GM18907 (cell line): ENCODE measurements around the gene SLC7A4.
"Not testable (repeated sequence)": the region's sequence is repeated elsewhere in the genome, so short reads cannot be mapped to it uniquely, and the experiment has no call there.

ENCODE experiments used
- ATAC-seq: cut with Tn5 transposase; IDR thresholded peaks from one replicate; pipeline ENCODE4 v1.9.1; 2021; ENCODE audit warnings: mild to moderate bottlenecking, moderate library complexity; ENCODE audit not compliant: unreplicated experiment

The SLC7A4 gene

DNA sequence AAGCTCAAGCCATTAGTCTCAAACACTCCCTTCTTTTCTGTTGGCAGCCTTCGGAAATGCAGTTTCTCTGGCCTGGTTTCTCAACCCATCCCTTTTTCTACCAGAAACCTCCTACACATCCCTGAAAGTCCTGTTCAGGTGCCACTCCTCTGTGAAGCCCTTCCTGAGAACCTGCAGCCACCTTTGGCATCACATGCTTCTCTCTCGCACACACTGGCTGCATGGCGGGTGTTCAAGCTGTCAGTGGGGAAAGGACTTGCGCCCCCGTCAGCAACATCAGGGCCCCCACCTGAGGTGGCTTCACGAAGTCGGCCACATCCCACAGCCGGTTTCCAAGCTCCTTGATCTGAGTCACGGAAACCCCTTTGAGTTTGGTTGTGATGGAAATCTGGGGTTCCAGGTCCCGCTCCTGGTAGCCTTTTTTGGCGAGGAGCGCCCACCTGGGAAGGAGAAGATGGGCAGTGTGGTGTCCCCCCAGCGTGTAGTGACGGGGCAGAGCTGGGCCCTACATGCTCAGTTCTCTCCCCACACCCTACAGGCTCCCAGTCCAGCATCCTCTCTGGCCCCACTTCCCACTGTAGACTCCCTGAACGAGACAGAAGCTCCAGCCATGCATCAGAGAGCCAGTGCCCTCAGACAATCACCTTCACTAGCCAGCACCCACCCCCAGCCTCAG is 11.6 kb upstream of the SLC7A4 start:
- ATAC-seq, result no peak

DNA sequence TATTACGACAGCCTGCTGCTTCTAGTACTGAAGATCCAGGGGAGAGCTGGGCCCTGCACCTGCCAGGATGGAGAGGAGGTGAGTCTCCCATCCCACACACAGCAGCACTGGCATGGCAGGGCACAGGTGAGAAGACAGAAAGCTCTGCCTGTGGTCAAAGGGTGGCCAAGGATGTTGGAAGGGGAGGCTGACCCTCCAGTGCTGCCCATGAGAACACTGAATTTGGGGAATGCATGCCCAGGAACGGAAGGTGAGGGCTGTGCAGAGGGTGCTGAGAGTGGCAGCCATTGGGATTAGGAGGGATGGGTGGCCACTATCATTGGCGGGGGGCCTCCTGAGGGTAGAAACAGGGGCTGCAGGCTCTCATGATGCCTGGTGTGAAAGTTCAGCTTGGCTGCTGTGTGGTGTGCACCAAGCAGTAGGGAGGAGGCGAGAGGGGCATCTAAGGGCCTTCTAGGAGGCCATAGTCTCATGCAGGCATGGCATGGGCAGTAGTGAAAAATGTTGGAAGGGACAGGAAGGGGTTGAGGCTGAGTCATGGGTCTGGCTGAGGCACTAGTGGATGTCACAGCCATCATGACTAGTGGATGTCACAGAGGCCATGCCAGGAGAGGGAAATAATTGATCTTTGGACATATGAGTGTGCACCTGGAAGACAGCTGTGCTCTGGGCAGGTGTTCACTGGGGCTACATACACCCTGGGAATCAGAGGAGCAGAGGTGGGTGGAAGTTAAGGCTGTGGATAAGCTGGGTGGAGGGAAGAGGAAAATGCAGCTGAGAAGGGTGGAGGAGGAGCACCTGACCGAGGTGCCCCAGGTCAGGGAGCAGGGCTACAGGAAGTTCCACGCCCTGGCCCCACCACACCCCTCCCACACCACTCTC is 10.9 kb upstream of the SLC7A4 start:
- no peak for ATAC-seq

DNA sequence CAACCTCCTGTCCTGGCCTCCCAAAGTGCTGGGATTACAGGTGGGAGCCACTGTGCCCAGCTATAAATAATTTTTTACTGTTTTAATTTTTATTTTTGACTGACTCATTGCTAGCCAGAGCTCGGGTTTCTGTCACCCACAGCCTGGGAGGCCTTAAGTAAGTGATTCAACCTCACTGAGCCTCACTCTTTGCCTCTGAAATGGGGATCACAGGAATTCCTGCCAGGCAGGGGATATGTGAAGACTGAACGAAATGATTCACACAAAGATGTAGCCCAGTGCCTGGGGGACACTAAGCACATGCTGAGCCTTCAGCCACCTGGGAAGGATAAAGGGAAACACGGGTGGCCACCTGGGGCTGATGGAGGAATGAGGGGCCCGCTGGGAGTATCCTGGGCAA is 9.6 kb upstream of the SLC7A4 start:
- no peak for ATAC-seq

DNA sequence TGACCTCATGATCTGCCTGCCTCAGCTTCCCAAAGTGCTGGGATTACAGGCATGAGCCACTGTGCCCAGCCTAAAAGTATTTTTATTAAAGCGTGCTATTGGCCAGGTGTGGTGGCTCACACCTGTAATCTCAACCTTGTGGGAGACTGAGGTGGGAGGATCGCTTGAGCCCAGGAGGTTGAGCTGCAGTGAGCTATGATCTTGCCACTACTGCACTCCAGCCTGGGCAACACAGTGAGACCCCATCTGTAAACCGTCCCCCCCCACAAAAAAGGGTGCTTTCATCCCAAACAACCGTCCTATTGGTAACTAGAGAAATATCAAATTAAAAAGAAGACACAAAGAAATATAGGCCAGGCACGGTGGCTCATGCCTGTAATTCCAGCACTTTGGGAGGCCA is 6.8 kb upstream of the SLC7A4 start:
- not testable (repeated sequence) for ATAC-seq

DNA sequence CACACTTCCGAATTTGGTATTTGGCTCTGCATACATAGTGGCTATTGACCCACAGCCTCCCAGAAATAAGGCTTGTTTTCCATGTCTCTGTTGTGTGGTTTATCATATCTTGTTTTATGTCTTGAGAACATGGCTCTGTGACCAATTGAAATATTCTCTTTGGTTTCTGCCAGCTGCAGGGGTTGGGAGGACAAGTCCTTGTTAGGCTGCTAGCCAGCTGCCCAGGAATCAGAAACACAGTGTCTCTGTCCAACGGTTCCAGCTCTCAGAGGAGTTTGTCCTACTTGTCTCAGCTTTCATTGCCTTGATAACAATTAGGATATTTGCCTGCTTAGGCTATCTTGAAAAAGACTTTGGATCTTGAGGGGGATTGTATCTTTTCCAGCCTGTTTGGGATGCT is 6.0 kb upstream of the SLC7A4 start:
- ATAC-seq, result no peak

DNA sequence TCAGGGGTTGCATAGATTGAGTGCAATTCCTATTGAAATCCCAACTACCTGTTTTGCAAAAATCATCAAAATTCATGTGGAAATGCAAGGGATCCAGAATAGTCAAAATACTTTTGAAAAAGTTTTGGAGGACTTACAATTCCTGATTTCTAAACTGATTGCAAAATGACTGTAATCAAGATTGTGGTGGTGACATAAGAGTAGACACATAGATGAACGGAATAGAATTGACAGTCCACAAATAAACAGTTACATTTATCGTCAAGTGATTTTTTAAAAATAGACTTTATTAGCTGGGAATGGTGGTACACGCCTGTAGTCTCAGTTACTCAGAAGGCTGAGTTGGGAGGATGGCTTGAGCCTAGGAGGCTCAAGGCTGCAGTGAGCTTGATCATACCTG is 2.6 kb upstream of the SLC7A4 start:
- ATAC-seq, result no peak

DNA sequence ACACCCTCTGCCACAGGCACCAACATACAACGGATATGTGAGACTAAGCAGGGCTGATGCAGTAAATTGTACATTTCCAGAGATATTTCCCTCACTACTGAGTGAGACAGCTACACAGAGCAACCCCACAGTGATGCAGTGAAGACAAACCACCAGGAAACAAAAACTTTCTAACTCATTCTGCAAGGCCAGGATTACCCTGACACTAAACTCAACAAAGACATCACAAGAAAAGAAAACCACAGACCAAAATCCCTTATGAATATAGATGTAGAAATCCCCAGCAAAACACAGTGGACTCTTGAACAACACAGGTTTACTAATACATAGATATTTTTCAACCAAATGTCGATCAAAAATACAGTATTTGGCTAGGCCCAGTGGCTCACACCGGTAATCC is 1.5 kb upstream of the SLC7A4 start:
- ATAC-seq, result no peak

DNA sequence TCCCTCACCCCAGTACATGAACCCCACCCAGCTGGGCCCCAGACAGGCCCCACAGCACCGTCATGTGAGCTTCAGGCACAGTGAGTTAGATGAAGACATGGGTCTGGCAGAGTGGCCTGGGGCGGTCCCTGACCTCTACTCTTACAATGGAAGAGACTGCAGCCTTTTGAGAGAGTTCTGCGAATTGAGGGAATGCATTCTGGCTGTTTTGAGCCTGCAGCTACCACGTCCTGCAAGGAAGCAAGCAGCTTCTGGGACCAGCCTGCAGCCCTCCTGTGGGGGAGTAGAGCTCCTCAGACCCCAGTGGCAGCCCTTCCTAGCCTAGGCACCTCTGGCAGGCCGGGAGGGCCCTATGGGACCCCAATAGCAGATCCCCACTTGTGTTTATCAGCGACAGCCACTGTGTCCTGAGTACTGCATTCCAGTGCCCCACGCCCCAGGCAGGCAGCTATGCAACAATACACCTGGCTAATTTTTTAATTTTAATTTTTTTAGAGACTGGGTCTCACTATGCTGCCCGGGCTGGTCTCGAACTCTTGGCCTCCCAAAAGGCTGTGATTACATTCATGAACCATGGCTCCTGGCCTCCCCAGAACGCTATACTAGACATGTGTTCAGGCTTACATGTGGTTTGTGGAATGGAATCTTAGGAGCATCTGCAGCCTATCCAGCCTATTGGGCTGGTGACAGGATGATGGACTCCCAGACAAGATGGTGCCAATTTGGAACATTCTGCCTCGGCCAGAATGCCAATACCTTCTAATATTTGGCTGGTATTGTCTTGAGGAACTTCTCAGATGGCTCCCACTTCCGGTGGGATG is 717 bp upstream of the SLC7A4 start:
- ATAC-seq, result no peak

DNA sequence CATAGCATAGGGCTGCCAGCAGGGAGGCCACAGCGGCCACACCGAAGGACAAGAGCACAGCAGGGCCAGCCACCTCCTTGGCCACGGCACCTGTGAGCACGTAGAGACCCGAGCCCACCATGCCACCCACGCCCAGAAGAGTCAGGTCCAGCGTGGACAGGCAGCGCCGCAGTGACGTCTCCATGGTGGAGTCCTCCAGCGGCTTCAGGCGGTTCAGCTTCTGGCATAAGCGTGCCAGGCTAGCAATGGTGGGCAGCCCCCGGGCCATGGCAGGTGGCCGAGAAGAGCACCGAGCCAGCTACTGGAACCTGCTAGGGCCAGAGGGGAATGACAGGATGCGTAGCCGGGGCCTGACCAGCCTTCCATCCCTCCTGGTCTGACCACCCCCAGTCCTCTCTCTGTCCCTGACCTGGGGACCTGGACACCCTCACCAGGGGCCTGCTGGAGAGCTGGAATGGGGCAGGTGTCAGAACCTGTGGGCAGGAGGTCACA is 770 bp downstream of the SLC7A4 start:
- ATAC-seq, result no peak

DNA sequence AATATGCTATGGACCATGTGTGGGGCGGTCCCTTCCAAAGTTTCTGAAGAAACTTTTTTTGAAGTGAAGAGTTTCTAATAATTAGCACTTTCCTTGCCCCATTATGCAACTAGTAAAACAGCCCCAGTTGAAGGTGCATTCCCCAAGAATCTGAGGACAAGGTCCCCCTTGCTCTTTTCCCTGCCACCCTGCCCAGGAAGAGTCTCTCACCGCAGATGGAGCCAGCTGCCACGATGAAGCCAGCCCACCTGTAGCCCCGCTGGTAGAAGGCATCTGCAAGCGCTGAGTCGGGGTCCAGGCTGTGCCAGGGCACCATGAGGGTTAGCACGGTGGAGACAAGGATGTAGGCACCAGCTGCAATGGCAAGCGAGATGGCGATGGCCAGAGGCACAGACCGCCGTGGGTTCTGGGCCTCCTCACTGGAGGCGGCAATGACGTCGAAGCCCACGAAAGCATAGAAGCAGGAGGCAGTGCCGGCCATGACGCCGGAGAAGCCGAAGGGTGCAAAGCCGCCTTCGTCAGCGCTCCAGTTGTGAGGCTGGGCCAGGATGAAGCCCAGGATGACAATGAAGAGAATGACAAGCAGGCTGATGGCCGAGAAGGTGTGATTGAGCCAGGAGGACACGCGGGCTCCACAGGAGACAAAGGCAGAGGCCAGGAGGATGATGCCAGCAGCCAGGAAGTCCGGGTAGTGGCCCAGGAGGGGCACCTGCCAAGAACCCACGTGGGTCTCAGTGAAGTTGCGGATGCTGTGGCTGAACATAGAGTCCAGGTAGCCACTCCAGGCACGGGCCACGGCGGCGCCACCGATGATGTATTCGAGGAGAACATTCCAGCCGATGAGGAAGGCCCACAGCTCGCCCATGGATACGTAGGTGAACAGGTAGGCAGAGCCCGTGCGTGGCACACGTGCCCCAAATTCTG is 1.5 kb downstream of the SLC7A4 start:
- ATAC-seq, result no peak

DNA sequence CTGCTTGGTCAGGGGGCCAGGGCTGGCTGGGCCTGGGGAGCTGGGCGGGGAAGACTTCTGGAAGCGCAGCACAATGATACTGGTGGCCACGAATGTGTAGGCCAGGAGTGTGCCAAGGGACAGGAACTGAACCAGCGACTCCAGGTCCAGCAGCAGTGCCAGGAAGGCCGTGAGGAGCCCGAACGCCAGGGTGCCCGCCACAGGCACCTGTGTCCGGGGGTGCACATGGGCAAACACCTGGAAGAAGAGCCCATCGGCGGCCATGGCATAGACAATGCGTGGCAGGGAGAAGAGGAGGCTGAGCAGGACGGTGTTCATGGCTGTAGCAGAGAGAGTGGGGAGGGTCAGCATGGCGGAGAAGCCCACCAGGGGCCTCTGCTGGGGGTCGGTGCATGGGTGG is 2.3 kb downstream of the SLC7A4 start:
- no peak for ATAC-seq

DNA sequence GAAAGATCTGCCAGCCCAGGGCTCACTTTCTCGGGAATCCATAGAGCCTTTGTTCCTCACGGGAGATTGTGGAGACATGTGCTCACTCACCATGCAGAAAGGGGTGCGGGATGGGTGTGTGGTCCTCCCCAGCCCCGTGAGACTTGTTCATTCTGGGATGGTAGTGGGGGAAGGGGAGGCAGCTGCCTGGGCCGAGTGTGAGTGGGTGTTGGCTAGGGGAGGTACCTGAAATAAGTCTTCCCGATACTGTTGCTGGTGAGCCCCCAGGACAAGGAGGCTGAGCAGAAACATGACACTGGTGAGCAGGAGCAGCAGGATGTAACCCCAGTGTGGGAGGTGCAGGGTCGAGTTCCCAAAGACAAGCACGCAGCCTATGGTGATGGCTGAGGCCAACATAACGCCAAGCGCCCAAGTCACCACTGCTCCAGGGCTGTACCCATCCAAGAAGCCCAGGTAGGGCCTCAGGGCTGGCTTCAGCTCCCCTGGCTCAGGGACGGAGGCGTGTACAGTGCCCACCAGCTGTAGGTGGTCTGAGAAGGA is 2.8 kb downstream of the SLC7A4 start:
- ATAC-seq, result no peak

DNA sequence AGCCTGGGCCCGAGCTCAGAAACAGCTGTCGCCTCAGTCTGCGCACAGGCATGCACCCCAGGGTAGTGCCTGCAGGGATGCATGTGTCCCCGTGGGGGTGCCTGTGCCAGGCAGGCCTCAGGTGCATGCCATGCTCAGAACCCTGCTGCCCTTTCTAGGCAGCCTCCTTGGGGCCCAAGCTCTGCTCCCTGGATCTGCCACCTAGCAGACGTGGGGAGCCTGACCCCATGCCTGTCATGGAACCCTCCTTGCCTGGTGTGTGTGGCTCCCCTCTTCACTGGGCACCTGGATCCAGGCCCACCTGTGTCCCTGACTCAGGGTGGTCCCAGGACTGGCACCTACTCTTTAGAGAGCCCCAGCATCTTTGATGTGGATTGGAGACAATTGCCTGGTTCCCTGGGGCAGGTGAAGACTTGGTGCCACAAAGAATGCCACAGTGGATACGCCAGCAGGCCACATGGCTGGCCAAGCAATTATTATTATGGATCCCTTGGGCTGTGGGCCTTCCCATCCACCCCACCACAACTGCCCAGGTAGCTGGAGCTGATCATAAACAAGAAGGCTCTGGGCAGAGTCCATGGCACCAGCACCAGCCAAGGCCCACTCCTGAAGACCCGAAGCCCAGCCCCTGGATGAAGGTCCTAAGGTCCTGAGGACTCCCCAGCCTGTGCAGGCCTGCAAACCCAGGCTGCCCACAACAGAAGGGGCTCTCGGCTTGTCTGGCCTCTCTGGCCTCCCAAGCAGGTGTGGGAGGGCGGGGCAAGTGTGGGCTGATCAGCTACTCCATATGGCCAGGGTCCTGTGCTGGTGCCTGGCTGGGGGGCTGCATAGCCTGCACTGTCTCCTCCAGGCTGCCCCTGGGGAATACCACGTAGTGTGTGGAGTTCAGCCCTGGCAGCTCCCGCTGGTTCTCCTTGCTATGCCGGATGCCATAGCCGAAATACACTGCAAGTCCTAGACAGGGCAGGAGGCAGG is 3.8 kb downstream of the SLC7A4 start:
- no peak for ATAC-seq

DNA sequence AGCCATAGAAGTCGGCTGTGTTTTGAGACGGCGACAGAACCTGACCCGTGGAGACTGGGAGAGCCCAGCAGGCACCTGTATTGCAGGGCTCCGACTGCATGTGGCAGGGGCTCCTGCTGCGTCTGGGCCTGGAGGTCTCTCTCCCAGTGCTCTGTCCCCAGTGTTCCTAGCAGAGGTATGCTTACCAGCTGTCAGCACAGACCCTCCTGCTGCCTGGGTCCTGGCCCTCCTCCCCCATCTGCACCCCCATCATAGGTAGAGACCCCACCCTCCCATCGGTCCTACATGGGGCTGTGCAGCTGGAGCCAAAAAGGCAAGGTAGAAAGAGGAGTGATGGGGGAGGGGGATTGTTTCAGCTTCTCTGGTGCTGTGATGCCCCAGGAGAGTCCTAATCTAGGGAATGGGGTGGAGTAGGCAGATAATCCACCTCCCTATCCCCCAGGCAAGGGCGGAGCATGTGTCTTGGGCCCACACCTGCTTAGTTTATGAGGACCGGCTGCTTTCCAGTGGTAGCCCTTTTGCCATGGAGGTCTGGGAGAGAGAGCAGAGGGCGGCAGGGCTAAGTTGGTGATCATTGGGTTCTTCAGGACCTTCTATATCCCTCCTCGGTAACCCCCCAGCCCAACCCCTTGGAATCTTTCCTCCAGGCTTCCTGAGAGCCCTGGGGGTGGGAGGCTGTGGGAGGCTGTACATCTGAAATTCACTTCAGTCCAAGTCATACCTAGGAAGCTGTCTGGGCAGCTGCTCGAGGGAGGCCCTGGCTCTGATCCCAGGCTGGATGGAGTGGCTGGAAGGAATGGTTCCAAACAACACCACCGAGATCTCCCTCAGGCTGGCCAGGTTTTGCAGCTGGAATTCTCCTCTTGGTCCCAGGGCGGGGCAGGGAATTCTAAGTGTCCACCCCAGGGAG is 5.3 kb downstream of the SLC7A4 start:
- ATAC-seq, result no peak

DNA sequence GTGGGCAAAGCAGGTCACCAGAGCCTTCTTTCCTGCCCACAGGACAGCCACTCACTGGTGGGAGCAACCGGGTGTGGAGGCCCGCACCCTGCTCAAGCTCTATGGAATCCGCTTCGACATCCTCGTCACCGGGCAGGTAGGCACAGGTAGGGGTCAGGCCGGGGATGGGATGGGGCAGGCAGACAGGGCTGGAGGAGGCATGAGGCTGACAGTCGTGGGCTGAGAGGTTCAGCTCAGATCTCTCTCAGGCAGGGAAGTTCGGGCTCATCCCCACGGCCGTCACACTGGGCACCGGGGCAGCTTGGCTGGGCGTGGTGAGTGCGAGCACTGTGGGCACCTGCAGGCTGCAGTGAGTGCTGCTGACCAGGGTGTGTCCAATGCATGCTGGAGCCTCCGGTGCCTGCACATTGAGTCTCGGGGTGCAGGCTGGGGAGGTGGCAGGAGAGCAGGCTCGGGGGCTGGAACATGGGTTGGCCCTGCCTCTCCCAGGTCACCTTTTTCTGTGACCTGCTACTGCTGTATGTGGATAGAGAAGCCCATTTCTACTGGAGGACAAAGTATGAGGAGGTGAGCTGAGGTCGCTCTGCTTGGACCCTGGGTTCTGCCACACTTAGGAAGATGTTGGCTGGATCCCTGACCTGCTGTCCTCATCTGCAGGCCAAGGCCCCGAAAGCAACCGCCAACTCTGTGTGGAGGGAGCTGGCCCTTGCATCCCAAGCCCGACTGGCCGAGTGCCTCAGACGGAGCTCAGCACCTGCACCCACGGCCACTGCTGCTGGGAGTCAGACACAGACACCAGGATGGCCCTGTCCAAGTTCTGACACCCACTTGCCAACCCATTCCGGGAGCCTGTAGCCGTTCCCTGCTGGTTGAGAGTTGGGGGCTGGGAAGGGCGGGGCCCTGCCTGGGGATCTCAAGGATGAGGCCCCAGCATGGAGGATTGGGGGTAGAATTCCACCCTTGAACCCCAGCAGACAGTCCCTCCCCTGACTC is 6.3 kb downstream of the SLC7A4 start:
- no peak for ATAC-seq

DNA sequence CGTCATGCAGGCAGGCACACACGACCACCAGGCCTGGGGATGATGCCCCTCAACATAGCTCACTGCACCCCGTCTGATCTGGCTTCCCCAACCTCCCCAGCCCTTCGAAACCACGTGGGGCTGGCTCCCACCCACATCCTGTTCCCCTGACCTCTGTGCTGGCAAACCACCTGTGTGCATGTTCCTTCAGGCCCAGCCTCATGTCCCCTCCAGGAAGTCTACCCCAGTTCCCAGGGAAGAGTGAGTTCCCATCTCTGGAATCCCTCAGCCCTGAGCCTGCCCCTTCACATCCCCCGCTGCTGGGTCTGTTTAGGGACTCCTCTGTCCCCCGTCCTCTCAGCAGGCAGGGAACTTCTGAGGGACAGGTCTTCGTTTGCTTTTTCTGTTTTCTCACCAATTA is 7.1 kb downstream of the SLC7A4 start:
- ATAC-seq, result no peak
